HG02884 (cell line): ENCODE results near the gene IQCE.

Source experiments
- ATAC-seq: cut with Tn5 transposase; IDR thresholded peaks from one replicate; pipeline ENCODE4 v1.9.1; 2021; ENCODE audit warnings: mild to moderate bottlenecking, moderate library complexity; ENCODE audit not compliant: unreplicated experiment

Gene IQCE

DNA sequence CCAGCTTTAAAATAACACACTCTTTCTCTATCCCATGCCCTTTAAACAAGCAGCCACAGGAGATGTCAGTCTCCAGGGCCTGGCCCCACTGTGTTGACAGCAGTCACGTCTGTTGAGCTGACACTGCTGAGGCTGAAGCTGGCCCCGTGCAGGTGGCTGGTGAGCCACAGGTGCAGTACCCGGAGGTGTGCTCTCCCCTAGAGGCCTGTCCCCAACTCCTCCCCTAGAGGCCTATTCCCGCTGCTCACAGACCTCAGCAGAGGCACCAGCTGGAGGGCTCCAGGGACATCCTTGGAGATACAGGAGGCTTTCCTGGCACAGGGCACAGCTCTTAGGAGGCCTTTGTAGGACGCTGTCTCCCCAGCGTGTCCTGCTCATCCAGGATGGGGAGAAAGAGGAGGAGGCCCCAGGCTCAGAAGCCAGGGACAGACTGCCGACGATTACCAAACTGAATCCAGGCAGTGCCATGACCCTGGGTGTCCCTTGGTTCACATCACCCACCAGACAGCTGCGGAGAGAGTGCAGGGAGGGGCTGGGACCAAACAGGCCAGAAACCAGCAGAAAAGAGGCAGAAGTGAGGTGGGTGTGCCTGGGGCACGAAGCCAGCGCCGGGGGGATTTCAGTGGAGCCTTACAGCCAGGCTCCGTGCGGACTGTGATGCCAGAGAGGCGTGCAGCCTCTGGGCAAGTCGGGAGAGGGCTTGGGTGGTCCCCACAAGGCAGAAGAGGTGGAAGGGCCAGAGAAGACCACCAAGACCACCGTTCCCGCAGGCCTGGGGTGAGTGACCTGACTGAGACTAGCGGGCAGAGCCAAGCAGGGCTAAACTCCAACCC is 54.5 kb downstream of the IQCE start:
- no peak for ATAC-seq

DNA sequence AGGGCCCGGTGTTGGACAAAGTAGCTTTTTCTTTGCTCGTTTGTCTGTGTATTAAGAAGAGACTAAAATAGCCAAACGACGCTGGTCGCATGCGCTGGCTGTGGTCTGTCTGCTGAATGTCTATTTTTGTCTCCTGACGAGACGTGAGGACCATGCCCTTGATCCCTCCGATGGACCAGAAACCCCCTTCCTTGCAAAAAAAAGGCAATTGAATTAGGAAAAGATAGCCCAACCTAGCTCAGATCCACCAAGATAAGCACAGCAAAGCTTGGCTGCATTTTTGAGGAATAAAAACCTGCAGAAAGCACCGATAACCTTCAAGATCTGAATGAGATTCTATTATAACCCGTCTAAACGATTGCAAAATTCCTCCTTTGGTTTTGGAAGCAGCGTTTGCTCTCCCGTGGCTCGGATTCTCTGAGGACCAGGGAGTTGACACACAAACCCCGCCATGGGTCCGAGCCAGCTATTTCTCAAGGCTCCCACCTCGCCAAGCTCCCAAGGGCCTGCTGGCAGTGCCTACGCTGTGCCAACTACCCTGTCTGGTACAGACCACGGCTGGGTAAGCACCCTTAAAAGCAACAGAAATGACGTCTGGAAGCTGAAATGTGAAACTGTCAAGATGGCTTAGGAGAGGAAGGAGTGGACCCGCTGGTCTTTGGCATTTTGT is 55.3 kb downstream of the IQCE start:
- ATAC-seq = no peak

GRCh38 chr7:2614631-2615330 is 56.0 kb downstream of the IQCE start:
- no peak for ATAC-seq

DNA sequence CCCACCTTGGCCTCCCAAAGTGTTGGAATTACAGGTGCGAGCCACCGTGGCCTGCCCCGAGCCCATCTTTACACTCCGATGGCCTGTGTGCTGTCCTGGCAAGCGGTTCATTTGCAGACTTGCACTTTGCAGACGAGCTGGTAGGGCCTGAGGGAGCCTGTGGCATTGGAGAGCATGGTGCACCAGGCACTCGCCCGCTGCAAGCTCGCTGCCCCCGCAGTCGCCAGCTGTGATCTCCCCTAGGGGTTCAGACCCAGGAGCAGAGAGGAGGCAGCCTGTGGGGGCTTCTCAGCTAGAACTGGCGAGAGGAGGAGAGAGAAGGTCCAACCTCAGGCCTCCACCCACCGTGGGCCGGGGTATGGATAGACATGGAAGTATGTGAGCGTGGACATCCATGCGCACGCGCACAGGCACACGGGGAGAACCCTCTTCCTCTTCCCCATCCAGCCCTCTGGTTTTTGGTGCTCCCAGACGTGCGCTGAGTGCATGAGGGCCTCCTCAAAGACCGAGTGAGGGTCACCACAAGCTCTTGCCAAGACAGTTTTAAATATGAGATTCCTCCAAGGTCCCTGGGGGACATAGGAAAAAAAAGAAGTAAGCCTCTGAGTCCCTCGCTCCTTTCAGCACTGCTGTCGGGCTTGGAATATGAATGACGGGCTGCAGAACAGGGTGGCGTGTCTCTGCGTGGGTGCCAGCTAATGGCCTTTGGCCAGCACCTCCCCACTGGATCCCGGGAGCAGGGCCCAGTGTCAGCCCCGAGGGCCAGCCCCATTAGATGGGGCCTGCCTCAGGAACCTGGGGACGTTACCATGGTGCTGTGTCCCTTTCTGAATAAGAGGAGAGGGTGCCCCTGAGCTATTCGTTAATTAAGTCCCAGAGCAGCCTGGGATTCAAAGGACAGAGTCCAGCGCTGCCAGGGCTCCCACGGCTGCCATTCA is 57.9 kb downstream of the IQCE start:
- no peak for ATAC-seq

GRCh38 chr7:2617325-2617905 is 58.6 kb downstream of the IQCE start:
- ATAC-seq = no peak

- no peak for ATAC-seq
These were observed 60.3 kb downstream of the IQCE start for GRCh38 chr7:2619116-2619515.

GRCh38 chr7:2621061-2621828 is 62.5 kb downstream of the IQCE start:
- ATAC-seq = no peak

GRCh38 chr7:2621948-2622640 is 63.3 kb downstream of the IQCE start:
- ATAC-seq = no peak

DNA sequence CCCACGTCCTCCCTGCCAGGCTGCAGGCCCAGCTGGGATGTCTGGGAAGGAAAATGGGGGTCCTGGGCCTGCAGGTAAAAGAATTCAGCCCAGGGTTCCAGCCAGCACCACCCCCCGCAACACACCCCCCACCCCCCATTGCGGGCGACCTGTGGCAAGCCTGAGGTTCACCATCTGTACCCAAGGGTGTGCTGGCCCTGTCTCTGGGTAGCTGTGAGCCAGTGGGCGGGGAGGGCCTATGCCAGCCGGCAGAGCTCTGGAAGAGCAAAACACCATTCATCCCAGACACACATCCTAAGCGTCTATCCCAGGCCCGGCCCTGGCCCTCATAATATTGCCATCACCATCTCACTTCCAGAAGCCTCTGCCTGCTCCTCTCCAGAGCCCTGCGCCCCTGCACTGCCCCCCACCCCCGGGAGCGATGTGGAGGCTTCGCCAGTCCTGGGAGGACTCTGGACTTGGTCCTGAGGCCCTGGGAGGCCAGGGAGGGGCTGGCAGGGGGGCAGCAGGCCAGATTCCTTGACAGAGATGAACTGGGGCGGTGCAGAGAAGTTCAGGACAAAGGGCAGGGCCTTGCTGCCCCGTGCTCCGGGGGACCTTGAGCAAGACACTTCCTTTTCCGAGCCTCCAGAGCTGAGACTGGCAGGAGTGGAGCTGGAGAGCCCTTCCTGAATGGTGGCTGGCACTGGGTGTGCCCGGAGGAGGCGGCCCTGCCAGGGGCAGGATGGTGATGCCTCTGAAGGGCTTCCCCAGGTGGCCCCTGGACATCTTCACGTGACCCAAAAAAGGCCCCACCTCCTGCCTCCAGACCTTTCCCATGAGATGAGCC is 64.3 kb downstream of the IQCE start:
- ATAC-seq = no peak

DNA sequence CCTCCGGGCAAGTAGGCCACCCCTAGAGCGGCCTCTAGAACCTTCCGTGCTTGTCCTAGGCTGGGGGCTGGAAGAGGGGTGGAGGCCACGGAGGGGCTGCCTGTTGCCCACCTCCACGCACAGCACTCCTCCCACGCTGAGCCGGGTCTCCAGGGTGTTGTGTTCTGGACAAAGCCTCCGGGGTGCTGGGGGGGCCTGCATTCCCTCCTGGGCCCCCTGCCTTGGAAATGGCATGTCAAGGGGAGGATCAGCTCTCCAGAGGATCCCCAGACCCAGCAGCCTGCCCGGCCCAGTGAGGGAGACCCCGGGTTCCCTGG is 64.9 kb downstream of the IQCE start:
- no peak for ATAC-seq

GRCh38 chr7:2624293-2624886 is 65.6 kb downstream of the IQCE start:
- no peak for ATAC-seq

GRCh38 chr7:2626498-2627117 is 67.8 kb downstream of the IQCE start:
- ATAC-seq = no peak

DNA sequence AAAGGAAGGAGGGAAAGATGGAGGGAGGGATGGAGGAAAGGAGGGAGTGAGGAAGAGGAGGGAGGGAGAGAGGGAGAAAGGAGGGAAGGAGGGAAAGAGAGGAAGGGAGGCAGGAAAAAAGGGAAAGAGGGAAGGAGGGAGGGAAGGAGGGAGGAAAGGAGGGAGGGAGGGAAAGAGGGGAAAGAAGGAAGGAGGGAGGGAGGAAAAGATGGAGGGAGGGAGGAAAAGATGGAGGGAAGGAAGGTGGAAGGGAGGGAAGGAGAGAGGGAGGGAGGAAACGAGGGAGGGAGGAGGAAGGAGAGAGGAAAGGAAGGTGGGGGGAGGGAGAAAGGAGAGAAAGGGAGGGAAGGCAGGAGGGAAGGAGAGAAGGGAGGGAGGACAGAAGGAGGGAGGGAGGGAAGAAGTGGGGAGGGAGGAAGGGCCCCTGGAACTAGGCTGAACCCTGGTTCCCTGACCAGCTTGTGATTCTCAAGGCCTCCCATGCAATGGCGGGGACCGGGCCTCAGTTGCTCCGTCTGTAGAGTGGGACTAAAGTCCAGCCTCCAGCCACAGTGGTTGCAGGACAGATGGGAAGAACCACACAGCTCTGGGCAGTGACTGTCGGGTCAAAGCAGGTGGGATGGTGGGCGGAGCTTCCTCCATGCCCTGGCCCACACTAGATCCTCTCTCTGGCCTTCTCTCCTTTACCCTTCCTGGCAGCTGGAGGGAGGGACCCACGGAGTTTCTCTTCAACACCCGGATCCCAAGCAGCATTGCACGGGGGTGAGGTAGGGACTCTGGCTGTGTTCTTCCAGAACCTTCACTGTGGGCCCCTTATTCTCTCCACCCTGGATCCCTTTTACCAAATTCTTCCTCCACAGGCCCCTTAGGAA is 68.7 kb downstream of the IQCE start:
- ATAC-seq = no peak

DNA sequence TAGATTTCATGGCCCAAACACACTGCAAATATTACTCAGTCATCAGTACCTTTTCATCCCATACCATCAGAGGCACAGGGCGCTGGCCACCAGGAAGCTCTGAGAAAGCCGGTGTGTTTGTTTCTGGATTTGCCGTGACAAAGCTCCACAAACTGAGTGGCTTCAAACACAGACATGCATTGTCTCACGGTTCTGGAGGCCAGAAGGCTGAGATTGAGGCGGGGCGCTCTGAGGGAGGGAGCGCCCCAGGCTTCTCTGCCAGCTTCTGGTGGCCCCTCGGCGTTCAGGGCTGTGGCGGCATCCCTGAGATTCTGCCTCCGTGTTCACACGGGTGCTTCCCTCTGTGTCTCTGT is 69.3 kb downstream of the IQCE start:
- ATAC-seq = no peak

GRCh38 chr7:2628891-2629290 is 70.1 kb downstream of the IQCE start:
- ATAC-seq = no peak
